HG03095 (cell line): ENCODE results near the gene ZBTB7C.

Source experiments
- ATAC-seq: cut with Tn5 transposase; IDR thresholded peaks from one replicate; pipeline ENCODE4 v1.9.1; 2021; ENCODE audit warnings: moderate library complexity; ENCODE audit not compliant: unreplicated experiment

The ZBTB7C gene

DNA sequence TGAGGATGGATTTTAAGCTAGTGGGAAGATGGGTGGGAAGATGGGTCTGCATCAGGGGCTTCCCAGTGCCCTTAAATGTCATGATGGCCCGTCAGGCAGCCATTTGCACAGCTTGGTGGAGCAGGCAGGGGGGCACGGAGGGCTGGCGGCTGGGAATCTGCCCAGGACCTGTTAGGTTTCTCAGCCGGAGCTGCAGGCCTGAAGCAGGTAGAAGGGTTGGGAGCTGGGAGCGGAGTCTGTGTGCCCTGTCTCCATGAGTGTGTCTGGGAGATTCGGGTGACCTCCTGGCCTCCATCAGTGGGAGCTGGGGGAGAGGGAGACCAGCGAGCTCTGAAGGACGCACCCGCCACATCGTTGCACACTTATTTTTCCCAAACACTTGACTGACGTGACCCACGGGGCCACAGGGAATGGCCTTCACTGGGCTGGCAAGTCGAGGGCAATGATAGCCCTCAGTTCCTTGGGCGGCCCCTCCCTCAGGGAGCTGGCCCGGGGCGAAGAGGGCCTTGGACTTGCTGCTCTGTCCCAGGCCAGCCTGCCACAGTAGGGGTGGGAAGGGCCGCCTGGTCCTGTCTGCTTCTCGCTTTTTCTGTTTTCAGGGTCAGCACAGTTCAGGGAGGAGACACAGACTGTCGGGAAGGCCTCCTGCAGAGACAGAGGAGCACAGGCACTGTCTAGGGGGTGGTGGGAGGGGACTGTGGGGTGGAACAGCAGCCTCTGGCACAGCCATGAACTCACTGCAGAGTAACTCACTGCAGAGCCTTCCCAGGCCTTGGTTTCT, 236.8 kb downstream of the ZBTB7C start:
- no peak for ATAC-seq

DNA sequence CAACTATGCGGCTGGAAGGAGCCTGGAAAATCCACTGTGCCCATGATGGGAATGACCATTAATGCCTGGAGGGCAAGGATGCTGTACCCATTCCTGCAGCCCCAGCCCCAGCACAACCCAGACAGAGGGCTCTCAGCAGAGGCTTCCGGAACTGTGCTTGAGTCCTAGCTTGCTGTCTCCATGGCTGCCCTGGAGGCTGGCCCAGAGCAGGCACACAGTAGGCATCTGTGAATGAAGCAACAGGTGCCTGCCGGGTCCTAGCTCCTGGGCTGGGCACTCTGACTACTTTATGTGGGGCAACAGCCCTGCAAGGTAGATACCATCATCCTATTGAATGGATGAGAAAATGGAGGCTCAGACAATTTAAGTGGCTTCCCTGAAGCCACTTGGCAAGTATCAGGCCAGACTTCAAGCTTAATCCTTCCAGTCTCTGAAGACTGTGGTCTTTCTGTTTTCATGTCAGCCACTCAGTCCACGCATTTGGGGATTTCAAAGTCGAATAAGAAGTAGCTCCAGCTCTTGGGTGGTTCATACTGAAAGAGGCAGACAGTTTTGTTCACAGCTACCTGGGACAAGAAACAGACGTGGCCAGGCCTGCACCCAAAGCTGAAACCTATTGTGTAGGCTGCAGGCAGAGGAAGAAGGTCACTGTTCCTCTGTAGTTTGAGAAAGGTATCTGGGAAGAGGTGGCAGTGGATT, 237.5 kb downstream of the ZBTB7C start:
- no peak for ATAC-seq

- ATAC-seq, result no peak
Measured at GRCh38 chr18:48170651-48171050, 238.5 kb downstream of the ZBTB7C start.

DNA sequence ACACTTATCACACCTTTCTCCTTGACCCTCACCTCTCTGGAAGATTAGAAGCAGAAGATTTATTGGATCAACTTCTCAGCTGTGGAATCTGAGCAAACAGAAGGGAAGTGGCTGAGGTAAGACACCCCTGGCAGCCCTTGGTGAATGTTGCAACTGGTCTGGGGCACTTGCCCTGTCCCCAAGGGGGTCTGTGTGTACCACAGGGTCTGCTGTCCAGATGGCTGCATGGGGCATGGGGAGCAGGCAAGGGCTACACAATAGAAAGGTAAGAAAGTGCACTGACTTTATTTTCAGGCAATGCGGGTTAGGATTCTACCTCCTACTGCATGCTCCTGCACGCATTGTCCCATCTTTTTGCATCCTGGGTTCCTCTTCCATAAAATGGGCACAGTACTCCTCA, 240.3 kb downstream of the ZBTB7C start:
- no peak for ATAC-seq

DNA sequence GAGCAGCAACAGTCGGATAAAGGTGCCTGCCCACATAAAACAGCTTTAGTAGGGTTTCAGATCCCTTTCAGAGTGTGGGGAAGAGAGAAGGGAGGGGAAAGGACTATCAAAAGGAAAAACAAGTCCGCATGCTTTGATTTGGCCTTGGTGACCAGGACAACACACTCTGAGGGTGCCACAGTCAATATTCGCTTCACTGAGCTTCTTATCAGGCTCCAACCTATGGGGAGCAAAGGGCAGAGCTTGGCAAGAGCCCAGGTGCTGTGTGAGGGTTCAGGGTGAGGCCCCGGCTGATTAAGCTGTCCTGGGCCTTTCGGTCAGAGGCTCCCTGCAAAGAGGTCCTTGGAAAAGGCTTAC, 241.3 kb downstream of the ZBTB7C start:
- no peak for ATAC-seq

DNA sequence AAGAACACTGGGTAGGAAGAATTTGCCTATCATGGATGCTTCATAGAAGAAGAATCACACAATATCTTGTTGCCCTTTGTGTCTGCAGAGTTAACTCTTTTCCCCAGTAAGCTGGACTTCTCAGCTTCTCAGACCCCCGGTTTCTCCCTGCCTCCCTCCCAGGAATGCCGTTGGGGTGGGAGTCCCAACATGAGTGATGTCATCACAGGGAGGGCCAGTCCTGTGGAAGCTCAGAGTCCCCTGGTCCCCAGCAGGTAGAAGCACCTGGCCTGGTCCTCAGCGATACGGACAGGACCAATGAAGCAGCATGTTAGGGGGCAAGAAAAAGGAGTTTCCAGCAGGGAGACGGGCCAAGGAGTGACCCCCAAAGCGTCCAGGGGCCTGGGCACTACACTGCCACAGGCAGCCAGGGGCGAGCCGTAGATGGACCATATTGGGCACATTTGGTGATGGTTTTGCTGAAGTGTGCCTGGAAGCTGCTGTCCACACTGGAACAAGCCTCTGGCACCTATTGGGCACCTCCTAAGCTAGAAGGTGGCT, 242.8 kb downstream of the ZBTB7C start:
- ATAC-seq, result no peak

DNA sequence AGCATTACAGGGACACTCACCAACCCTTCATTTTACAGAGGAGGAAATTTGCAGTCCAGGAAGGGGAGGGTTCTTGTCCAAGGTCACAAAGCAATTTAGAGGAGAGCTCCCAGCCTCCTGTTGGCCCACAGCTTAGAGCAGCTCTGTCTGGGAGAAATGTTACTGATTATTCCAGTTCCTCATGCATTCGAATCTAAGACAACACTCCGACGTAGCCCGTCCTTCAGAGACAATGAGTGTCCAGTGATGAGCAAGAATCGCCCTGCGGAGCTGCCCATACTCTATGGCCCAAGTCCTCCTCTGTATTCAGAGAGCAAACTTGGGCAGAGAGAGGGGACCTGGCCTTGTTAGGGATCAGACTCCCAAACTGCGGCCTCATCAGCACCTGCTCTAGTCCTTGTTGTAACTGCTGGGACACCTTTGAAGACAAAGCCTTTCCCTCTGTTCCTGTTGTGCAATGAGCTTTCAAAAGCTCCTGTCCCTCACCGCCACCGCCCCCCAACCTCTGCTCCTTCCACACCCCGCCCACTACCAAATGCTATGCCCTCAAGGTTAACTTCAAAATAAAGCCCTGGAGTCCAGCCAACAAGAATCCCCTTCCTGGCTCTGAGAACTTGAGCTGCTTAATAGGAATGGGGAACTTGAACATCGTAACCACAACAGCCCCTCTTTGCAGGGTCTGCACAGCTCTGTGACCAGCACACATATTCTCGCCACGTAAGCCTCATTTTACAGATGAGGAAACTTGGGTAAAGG, 243.9 kb downstream of the ZBTB7C start:
- no peak for ATAC-seq

DNA sequence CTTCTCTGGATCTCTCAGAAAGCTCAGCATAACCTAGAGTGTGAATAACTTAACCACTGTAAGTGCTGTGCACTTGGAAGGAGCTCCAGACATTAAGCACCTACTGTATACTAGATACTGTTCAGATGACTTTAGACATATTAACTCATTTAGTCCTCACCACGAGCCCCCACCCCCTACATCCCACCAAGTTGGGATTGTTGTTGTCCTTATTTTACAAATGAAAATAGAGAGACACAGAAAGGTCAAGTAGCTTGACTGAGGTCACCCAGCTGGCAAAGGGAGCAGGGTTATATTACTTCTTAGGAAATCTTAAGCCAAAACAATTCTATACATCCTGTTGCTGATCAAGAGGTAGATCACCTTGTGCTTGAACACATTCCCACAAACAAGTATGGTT, 244.5 kb downstream of the ZBTB7C start:
- ATAC-seq, result no peak

DNA sequence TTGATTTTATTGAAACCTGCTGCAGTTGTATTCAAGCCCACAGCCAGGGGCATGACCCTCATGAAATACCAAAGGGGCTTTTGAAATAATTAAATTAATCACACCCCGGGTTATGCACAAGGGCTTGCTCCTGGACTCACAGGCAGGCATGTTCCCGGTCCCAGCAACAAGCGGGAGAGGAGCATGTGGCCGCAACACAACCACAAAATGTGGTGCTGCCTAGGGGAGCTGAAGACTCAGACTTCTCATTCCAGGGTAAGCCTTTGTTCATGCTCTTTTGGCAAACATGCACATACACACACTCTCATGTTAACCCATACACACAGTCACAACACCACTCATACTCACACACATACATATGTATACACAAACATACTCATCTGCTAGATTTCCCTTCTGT, 245.1 kb downstream of the ZBTB7C start:
- ATAC-seq, result no peak

GRCh38 chr18:48163738-48164115, 245.5 kb downstream of the ZBTB7C start:
- no peak for ATAC-seq

- no peak for ATAC-seq
Measured at GRCh38 chr18:48162956-48163737, 246.0 kb downstream of the ZBTB7C start.

- peak; percentile 40 for ATAC-seq
Measured at GRCh38 chr18:48161911-48162698, 247.1 kb downstream of the ZBTB7C start.

- ATAC-seq, result peak; percentile 80
Measured at GRCh38 chr18:48161191-48161910, 247.8 kb downstream of the ZBTB7C start.

DNA sequence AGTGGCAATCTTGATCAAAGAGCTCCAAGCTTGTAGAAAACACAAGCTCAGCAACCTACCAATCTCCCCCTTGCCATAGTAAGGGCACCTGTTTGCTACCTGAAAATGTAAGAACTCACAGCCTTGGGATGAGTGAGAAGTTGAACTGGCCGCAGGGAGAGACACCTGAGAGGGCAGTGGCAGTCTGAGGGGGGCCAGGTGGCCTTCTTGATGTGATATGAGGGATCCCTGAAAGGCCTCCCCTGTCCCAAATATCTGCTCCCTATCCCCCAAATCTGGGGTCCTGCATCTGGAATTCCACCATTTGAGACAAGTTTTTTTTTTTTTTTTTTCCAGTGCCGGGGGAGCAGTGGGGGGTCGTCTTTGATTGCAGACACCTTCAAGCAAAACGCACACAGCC, 248.6 kb downstream of the ZBTB7C start:
- no peak for ATAC-seq

- no peak for ATAC-seq
Measured at GRCh38 chr18:48159816-48160215, 249.4 kb downstream of the ZBTB7C start.

DNA sequence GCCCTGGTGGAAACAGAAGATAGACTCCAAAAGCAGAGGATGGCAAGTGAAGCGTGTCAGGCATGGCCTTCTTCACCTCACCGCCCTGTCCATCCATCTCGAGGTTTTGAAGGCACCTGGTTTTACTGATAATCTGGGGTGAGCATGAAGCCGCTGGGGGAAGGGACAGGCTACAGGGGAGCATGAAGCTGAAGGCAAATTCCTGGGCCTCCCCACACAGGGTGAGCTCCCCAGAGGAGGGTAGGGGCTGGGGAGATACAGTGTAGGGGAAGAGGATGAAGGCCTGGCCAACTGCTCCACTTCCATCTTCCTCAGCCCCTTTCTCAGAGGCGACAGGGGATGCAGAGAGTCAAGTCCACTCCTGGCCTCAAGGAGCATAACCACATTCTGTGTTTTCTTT, 250.5 kb downstream of the ZBTB7C start:
- no peak for ATAC-seq

- no peak for ATAC-seq
Measured at GRCh38 chr18:48157956-48158355, 251.2 kb downstream of the ZBTB7C start.

GRCh38 chr18:48155856-48156255, 253.3 kb downstream of the ZBTB7C start:
- ATAC-seq, result no peak

- no peak for ATAC-seq
Measured at GRCh38 chr18:48154828-48155227, 254.4 kb downstream of the ZBTB7C start.
